GM12878 (cell line): ENCODE results near the gene CRHR2.

ENCODE experiments used
- CHD4 ChIP-seq: fragments of 200-600 bp; sonication (generic); IDR thresholded peaks from 2 replicates; pipeline ENCODE4 v1.6.1; 2016; ENCODE audit warnings: mild to moderate bottlenecking
- CTCF ChIP-seq, 3 experiments: IDR thresholded peaks in 2 of 3; conservative IDR thresholded peaks in 1 of 3; 2 replicates each; pipeline ENCODE4 v1.5.1; 2011; ENCODE audit warnings: low read depth in 3 of 3, low read length in 3 of 3, mild to moderate bottlenecking in 3 of 3, control low read depth in 2 of 3, moderate library complexity in 2 of 3, inconsistent platforms in 1 of 3, mixed read lengths in 1 of 3; ENCODE audit not compliant: control insufficient read depth in 2 of 3, insufficient read depth in 1 of 3; ENCODE audit errors: extremely low read depth in 1 of 3
- ELK1 ChIP-seq: IDR thresholded peaks from 2 replicates; pipeline ENCODE4 v1.6.1; 2012; ENCODE audit warnings: low read depth, low read length, improper control_type of control experiment
- HDAC2 ChIP-seq: fragments of 200-600 bp; sonication (generic); IDR thresholded peaks from 2 replicates; pipeline ENCODE4 v1.6.1; 2017
- SRF ChIP-seq, 2 experiments: IDR thresholded peaks; 2 replicates each; pipeline ENCODE4 v1.6.1; 2011; ENCODE audit warnings: low read depth in 2 of 2, low read length in 2 of 2, mild to moderate bottlenecking in 1 of 2, moderate library complexity in 1 of 2
- USF1 ChIP-seq: IDR thresholded peaks from 2 replicates; pipeline ENCODE4 v1.6.1; 2011; ENCODE audit warnings: borderline replicate concordance, low read depth, mild to moderate bottlenecking, moderate library complexity, mixed read lengths, low read length; ENCODE audit not compliant: insufficient read depth; ENCODE audit errors: extremely low read length
- ZNF687 ChIP-seq: fragments of 450-650 bp; IDR thresholded peaks from 2 replicates; pipeline ENCODE4 v1.6.1; 2017; ENCODE audit warnings: mild to moderate bottlenecking, moderate library complexity

- no peak for TF ChIP-seq SRF (IDR thresholded peaks at IDR 0.05; ENCODE audit: low read depth in 2 of 2, low read length in 2 of 2)
- no peak for TF ChIP-seq HDAC2
- no peak for TF ChIP-seq ELK1
- TF ChIP-seq CHD4: no peak
- TF ChIP-seq USF1: no peak
- no peak for TF ChIP-seq CTCF (IDR thresholded peaks at IDR 0.05 in 2 of 3, conservative IDR thresholded peaks at IDR 0.05 in 1 of 3; ENCODE audit: control insufficient read depth in 2 of 3, extremely low read depth in 1 of 3, insufficient read depth in 1 of 3, low read depth in 3 of 3, low read length in 3 of 3)
- no peak for TF ChIP-seq ZNF687
Measured at GRCh38 chr7:30646154-30646553, 36.1 kb downstream of the CRHR2 start.
